ENCODE measurements around the gene BRD1.

The BRD1 gene

GRCh38 chr22:49829044-49829853 lies 1.6 kb upstream of the BRD1 start:
- no peak for DNase-seq (ENCODE audit: low read depth)
- TF ChIP-seq CTCF (IDR thresholded peaks at IDR 0.05; ENCODE audit: low read length, missing control alignments), result no peak
- H3K4me3 ChIP-seq (replicated peaks; ENCODE audit: low read depth, low read length), result no peak overlapping the region

- no peak overlapping the region for H3K4me3 ChIP-seq (replicated peaks; ENCODE audit: low read depth, low read length)
- no peak for TF ChIP-seq CTCF (IDR thresholded peaks at IDR 0.05; ENCODE audit: low read length, missing control alignments)
- no peak for DNase-seq (ENCODE audit: low read depth)
These were observed 909 bp upstream of the BRD1 start for GRCh38 chr22:49828599-49828965.

- no peak for DNase-seq (ENCODE audit: low read depth)
These were observed 311 bp downstream of the BRD1 start for GRCh38 chr22:49827271-49827852.

GRCh38 chr22:49826603-49827270 lies 936 bp downstream of the BRD1 start:
- DNase-seq (ENCODE audit: low read depth), result peak; percentile 46
- H3K4me3 ChIP-seq (replicated peaks; ENCODE audit: low read depth, low read length), result peak overlapping the region; percentile 74
- no peak for TF ChIP-seq CTCF (IDR thresholded peaks at IDR 0.05; ENCODE audit: low read length, missing control alignments)

More at GRCh38 chr22:49827271-49827852, 311 bp downstream of the BRD1 start:
- peak overlapping the region; percentile 74 for H3K4me3 ChIP-seq (replicated peaks; ENCODE audit: low read depth, low read length)
- no peak for TF ChIP-seq CTCF (IDR thresholded peaks at IDR 0.05; ENCODE audit: low read length, missing control alignments)

- H3K4me3 ChIP-seq (replicated peaks; ENCODE audit: low read depth, low read length), result peak overlapping the region; percentile 74
- DNase-seq (ENCODE audit: low read depth), result peak; percentile 22
- no peak for TF ChIP-seq CTCF (IDR thresholded peaks at IDR 0.05; ENCODE audit: low read length, missing control alignments)
These were observed 1.6 kb downstream of the BRD1 start for GRCh38 chr22:49825944-49826602.

- H3K4me3 ChIP-seq (replicated peaks; ENCODE audit: low read depth, low read length), result peak overlapping the region; percentile 74
- no peak for TF ChIP-seq CTCF (IDR thresholded peaks at IDR 0.05; ENCODE audit: low read length, missing control alignments)
- DNase-seq (ENCODE audit: low read depth), result peak; percentile 25
These were observed 2.2 kb downstream of the BRD1 start for GRCh38 chr22:49825436-49825835.
